Measurements from ENCODE around the gene WDR12. TPM values are rescaled to one million over a fixed set of nuclear protein-coding genes. Genes with fewer than 3 reads are reported as not detected.

WDR12 gene
- total and polyA plus RNA-seq, 2 donors (not counting 3 experiments of a cell fraction or from before 2014, with no cell fraction given) = 8.5 to 65.6 TPM

GRCh38 chr2:202842690-202843089 lies 68.8 kb downstream of the WDR12 start:
- no peak overlapping the region for H3K27ac ChIP-seq (ENCODE audit: insufficient read depth, low read depth, low read length)
- CTCF ChIA-PET = no interaction called here
- no peaks in the 10 kb centered on the region for H3K9me3 ChIP-seq (replicated peaks; ENCODE audit: control insufficient read depth, insufficient read depth, low read length)
- FAIRE-seq (no peak), DNase-seq (ENCODE audit: low read depth, low spot score) (no peak)
- no TSS peak for BruUV-seq (replicated peaks)
- no peaks in the 10 kb centered on the region for H3K9me1 ChIP-seq (replicated peaks; ENCODE audit: control insufficient read depth, extremely low read depth, insufficient read depth, low read length)
- dilution Hi-C loops (cut with MboI; ENCODE audit: extremely low pct_ligation_motif_present, low sequenced_read_pairs) (no loop called here), intact Hi-C loops (cut with micrococcal nuclease) (no loop called here)
- POLR2A ChIA-PET = no interaction called here
- no peak overlapping the region for H3K4me2 ChIP-seq (ENCODE audit: insufficient read depth, low read length)
- H3K9ac ChIP-seq (replicated peaks; ENCODE audit: extremely low read depth, insufficient read depth, low read length) = no peak overlapping the region
- no peaks in the 10 kb centered on the region for H3K27me3 ChIP-seq (ENCODE audit: control insufficient read depth in 2 of 2, insufficient read depth in 2 of 2, low read length in 2 of 2)
- H3K4me1 ChIP-seq (ENCODE audit: control insufficient read depth, extremely low read depth, insufficient read depth, low read length) = no peaks in the 10 kb centered on the region
- no peak for TF ChIP-seq EZH2 (IDR thresholded peaks at IDR 0.05; ENCODE audit: borderline replicate concordance, low read depth, low read length, severe bottlenecking)
- no peak for TF ChIP-seq POLR2A (IDR thresholded peaks at IDR 0.05; ENCODE audit: low read depth, low read length)
- no peak for TF ChIP-seq FOS (IDR thresholded peaks at IDR 0.05; ENCODE audit: borderline replicate concordance, insufficient read depth, low read length)
- TF ChIP-seq POLR2AphosphoS5 (IDR thresholded peaks at IDR 0.05; ENCODE audit: insufficient read depth, low read depth, low read length) = no peak
- TF ChIP-seq MYC (IDR thresholded peaks at IDR 0.05; ENCODE audit: low read depth, low read length) = no peak
- no peak for TF ChIP-seq GATA2 (IDR thresholded peaks at IDR 0.05; ENCODE audit: insufficient read depth, insufficient read length, low read depth, low read length)
- TF ChIP-seq MAX (IDR thresholded peaks at IDR 0.05; ENCODE audit: insufficient read depth, insufficient read length) = no peak
- no peak for TF ChIP-seq JUN (IDR thresholded peaks at IDR 0.05; ENCODE audit: borderline replicate concordance, insufficient read depth, insufficient read length, low read depth)
- TF ChIP-seq CTCF (IDR thresholded peaks at IDR 0.05; ENCODE audit: extremely low read depth in 1 of 2, insufficient read depth in 1 of 2, low read depth in 1 of 2, low read length in 2 of 2) = no peak
- H3K4me3 ChIP-seq (replicated peaks in 1 of 3; ENCODE audit: insufficient read depth in 1 of 3, low read depth in 1 of 3, low read length in 3 of 3) = no peak overlapping the region
- H2AFZ ChIP-seq (ENCODE audit: low read depth, low read length) = no peak overlapping the region
- no peaks in the 10 kb centered on the region for H4K20me1 ChIP-seq (replicated peaks; ENCODE audit: control insufficient read depth, extremely low read depth, insufficient read depth, low read length)
- no peaks in the 10 kb centered on the region for H3K79me2 ChIP-seq (ENCODE audit: control insufficient read depth, insufficient read depth, low read length)
- H3K36me3 ChIP-seq (ENCODE audit: control insufficient read depth in 2 of 2, extremely low read depth in 1 of 2, insufficient read depth in 2 of 2, low read length in 2 of 2) = no peaks in the 10 kb centered on the region

Measured in endothelial cell of umbilical vein (primary cell).